HEK293 (cell line): Measurements from ENCODE around the gene CSMD2.

ENCODE experiments used
- KLF9 ChIP-seq: fragments of 450-650 bp; formaldehyde crosslinking; IDR thresholded peaks from 2 replicates; pipeline ENCODE4 v1.5.1; 2016; ENCODE audit warnings: missing biosample characterization, missing genetic modification characterization, low read depth
- ZNF404 ChIP-seq: fragments of 450-650 bp; formaldehyde crosslinking; IDR thresholded peaks from 2 replicates; pipeline ENCODE4 v1.5.1; 2017; ENCODE audit warnings: missing biosample characterization, missing genetic modification characterization
- ZNF571 ChIP-seq: fragments of 450-650 bp; formaldehyde crosslinking; IDR thresholded peaks from 2 replicates; pipeline ENCODE4 v1.5.0; 2017; ENCODE audit warnings: missing biosample characterization, missing genetic modification characterization
- TF ChIP-seq, protein P1 (sequence below): fragments of 450-650 bp; formaldehyde crosslinking; IDR thresholded peaks from 2 replicates; pipeline ENCODE4 v1.5.1; 2016; ENCODE audit warnings: missing biosample characterization, missing genetic modification characterization

GRCh38 chr1:34049477-34049876 lies 115.6 kb downstream of the CSMD2 start:
- TF ChIP-seq ZNF571 (no peak), KLF9 (tag by site-specific recombination) (no peak), ZNF404 (tag by site-specific recombination) (no peak)
- TF ChIP-seq, protein P1, sequence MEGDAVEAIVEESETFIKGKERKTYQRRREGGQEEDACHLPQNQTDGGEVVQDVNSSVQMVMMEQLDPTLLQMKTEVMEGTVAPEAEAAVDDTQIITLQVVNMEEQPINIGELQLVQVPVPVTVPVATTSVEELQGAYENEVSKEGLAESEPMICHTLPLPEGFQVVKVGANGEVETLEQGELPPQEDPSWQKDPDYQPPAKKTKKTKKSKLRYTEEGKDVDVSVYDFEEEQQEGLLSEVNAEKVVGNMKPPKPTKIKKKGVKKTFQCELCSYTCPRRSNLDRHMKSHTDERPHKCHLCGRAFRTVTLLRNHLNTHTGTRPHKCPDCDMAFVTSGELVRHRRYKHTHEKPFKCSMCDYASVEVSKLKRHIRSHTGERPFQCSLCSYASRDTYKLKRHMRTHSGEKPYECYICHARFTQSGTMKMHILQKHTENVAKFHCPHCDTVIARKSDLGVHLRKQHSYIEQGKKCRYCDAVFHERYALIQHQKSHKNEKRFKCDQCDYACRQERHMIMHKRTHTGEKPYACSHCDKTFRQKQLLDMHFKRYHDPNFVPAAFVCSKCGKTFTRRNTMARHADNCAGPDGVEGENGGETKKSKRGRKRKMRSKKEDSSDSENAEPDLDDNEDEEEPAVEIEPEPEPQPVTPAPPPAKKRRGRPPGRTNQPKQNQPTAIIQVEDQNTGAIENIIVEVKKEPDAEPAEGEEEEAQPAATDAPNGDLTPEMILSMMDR (tag by site-specific recombination), result no peak
